Suprapubic skin (tissue), 4 donors: Measurements from ENCODE around the gene CNGB1.

Experiments used
- CTCF ChIP-seq, 2 donors: fragments of 200-600 bp in 1 of 2; fragments of 450-650 bp in 1 of 2; sonication (generic) in 1 of 2; IDR thresholded peaks; one replicate each; pipeline ENCODE4 v1.5.1; 2016 to 2019; ENCODE audit warnings: antibody characterized with exemption in 2 of 2, mild to moderate bottlenecking in 1 of 2, moderate library complexity in 1 of 2
- EP300 ChIP-seq: sonication (generic); formaldehyde crosslinking; IDR thresholded peaks from one replicate; pipeline ENCODE4 v1.6.1; 2017; ENCODE audit warnings: antibody characterized with exemption
- POLR2A ChIP-seq, 2 donors: fragments of 450-650 bp; IDR thresholded peaks; one replicate each; pipeline ENCODE4 v1.6.1; 2017; ENCODE audit warnings: antibody characterized with exemption in 2 of 2, mild to moderate bottlenecking in 2 of 2, moderate library complexity in 2 of 2
- POLR2AphosphoS5 ChIP-seq, 3 donors: sonication (generic); formaldehyde crosslinking; IDR thresholded peaks; one replicate each; pipeline ENCODE4 v1.6.1; 2017; ENCODE audit warnings: antibody characterized with exemption in 3 of 3

GRCh38 chr16:57882206-57882605, 88.7 kb downstream of the CNGB1 start:
- TF ChIP-seq EP300 (no peak), CTCF (IDR thresholded peaks at IDR 0.05) (no peak), POLR2AphosphoS5 (IDR thresholded peaks at IDR 0.05) (no peak), POLR2A (IDR thresholded peaks at IDR 0.05) (no peak)
